ENCODE data around the gene RUNX1.

DNA sequence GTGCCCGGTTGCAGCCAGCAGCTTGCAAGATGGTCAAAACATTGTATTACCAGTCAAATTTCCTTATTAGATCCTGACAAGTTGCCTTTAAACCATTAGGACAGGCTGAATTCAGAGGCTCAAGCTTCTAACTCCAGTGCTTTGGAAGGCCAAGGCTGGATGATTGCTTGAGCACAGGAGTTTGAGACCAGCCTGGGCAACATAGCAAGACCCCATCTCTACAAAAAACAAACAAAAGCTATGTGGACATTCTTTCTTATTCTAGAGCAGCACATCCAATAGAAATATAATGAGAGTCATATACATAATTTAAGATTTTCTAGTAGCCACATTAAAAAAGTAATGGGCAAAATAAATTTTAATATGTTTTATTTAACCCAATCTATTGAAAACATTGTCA lies 149.3 kb downstream of the RUNX1 start:
- TF ChIP-seq, protein P1, sequence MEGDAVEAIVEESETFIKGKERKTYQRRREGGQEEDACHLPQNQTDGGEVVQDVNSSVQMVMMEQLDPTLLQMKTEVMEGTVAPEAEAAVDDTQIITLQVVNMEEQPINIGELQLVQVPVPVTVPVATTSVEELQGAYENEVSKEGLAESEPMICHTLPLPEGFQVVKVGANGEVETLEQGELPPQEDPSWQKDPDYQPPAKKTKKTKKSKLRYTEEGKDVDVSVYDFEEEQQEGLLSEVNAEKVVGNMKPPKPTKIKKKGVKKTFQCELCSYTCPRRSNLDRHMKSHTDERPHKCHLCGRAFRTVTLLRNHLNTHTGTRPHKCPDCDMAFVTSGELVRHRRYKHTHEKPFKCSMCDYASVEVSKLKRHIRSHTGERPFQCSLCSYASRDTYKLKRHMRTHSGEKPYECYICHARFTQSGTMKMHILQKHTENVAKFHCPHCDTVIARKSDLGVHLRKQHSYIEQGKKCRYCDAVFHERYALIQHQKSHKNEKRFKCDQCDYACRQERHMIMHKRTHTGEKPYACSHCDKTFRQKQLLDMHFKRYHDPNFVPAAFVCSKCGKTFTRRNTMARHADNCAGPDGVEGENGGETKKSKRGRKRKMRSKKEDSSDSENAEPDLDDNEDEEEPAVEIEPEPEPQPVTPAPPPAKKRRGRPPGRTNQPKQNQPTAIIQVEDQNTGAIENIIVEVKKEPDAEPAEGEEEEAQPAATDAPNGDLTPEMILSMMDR (IDR thresholded peaks at IDR 0.05): no peak
- no peak for TF ChIP-seq POLR2A (IDR thresholded peaks at IDR 0.05)
